ENCODE data around the gene MCF2L2.

The MCF2L2 gene

GRCh38 chr3:183318877-183319276 lies 109.5 kb downstream of the MCF2L2 start:
- DNase-seq = no peak

- no peak for DNase-seq
Measured at GRCh38 chr3:183317886-183318865, 110.2 kb downstream of the MCF2L2 start.

- no peak for DNase-seq
Measured at GRCh38 chr3:183317271-183317670, 111.1 kb downstream of the MCF2L2 start.

GRCh38 chr3:183315739-183316138 lies 112.7 kb downstream of the MCF2L2 start:
- DNase-seq = no peak

GRCh38 chr3:183313764-183314163 lies 114.7 kb downstream of the MCF2L2 start:
- no peak for DNase-seq

- DNase-seq = no peak
Measured at GRCh38 chr3:183313351-183313750, 115.1 kb downstream of the MCF2L2 start.

- no peak for DNase-seq
Measured at GRCh38 chr3:183312433-183312832, 116.0 kb downstream of the MCF2L2 start.

GRCh38 chr3:183310936-183311335 lies 117.5 kb downstream of the MCF2L2 start:
- no peak for DNase-seq

GRCh38 chr3:183309276-183309675 lies 119.1 kb downstream of the MCF2L2 start:
- DNase-seq = no peak

- no peak for DNase-seq
Measured at GRCh38 chr3:183308751-183309150, 119.7 kb downstream of the MCF2L2 start.

- no peak for DNase-seq
Measured at GRCh38 chr3:183307749-183308148, 120.7 kb downstream of the MCF2L2 start.

- DNase-seq = no peak
Measured at GRCh38 chr3:183306798-183307671, 121.4 kb downstream of the MCF2L2 start.

- DNase-seq = no peak
Measured at GRCh38 chr3:183303690-183304089, 124.7 kb downstream of the MCF2L2 start.

GRCh38 chr3:183301937-183302580 lies 126.4 kb downstream of the MCF2L2 start:
- no peak for DNase-seq

- DNase-seq = no peak
Measured at GRCh38 chr3:183300996-183301562, 127.3 kb downstream of the MCF2L2 start.

GRCh38 chr3:183299976-183300375 lies 128.4 kb downstream of the MCF2L2 start:
- no peak for DNase-seq

GRCh38 chr3:183298701-183299153 lies 129.7 kb downstream of the MCF2L2 start:
- DNase-seq = no peak

GRCh38 chr3:183296944-183297343 lies 131.5 kb downstream of the MCF2L2 start:
- no peak for DNase-seq

GRCh38 chr3:183295211-183295610 lies 133.2 kb downstream of the MCF2L2 start:
- no peak for DNase-seq

- no peak for DNase-seq
Measured at GRCh38 chr3:183293966-183294365, 134.5 kb downstream of the MCF2L2 start.

GRCh38 chr3:183291497-183292031 lies 136.9 kb downstream of the MCF2L2 start:
- DNase-seq = no peak

GRCh38 chr3:183290216-183290615 lies 138.2 kb downstream of the MCF2L2 start:
- DNase-seq = no peak

Data from T-helper 9 cell (primary cell).